Neural cell (in vitro differentiated cells): Measurements from ENCODE around the gene OR4F6. TPM values are rescaled to one million over a fixed set of nuclear protein-coding genes. Genes with fewer than 3 reads are reported as not detected.

Experiments
- H2AFZ ChIP-seq: fragments of 200-600, 300-800 bp; sonication (generic), shearing (Covaris generic); 2 replicates; pipeline ENCODE4 v1.6.0; 2014; ENCODE audit warnings: low read depth, mild to moderate bottlenecking, antibody characterized with exemption, low read length, moderate library complexity
- H3F3A ChIP-seq: fragments of 200-600 bp; shearing (Covaris generic); 2 replicates; pipeline ENCODE4 v1.6.1; 2016; ENCODE audit warnings: mild to moderate bottlenecking, moderate library complexity, mixed read lengths, antibody characterized with exemption, low read length; ENCODE audit not compliant: insufficient read depth, poor library complexity, severe bottlenecking
- H3K27ac ChIP-seq: fragments of 200-600, 300-800 bp; sonication (generic), shearing (Covaris generic); 2 replicates; pipeline ENCODE4 v1.5.1; 2014; ENCODE audit warnings: mild to moderate bottlenecking, low read length, moderate library complexity
- H3K27me3 ChIP-seq: fragments of 300-800, 200-600 bp; sonication (generic), shearing (Covaris generic); 2 replicates; pipeline ENCODE4 v1.6.0; 2014; ENCODE audit warnings: mild to moderate bottlenecking, low read depth, low read length, moderate library complexity; ENCODE audit not compliant: insufficient read depth
- H3K36me3 ChIP-seq: fragments of 300-800, 200-600 bp; sonication (generic), shearing (Covaris generic); 2 replicates; pipeline ENCODE4 v1.5.1; 2014; ENCODE audit warnings: mild to moderate bottlenecking, antibody characterized with exemption, low read length, moderate library complexity; ENCODE audit not compliant: insufficient read depth
- H3K4me2 ChIP-seq: fragments of 300-800, 200-600 bp; sonication (generic), shearing (Covaris generic); 2 replicates; pipeline ENCODE4 v1.6.0; 2014; ENCODE audit warnings: mild to moderate bottlenecking, low read length
- H3K4me3 ChIP-seq: fragments of 300-800, 200-600 bp; sonication (generic), shearing (Covaris generic); 2 replicates; pipeline ENCODE4 v1.5.1; 2014; ENCODE audit warnings: mild to moderate bottlenecking, low read length, moderate library complexity
- H3K79me2 ChIP-seq: fragments of 200-600 bp; shearing (Covaris generic); replicated peaks from 2 replicates; pipeline ENCODE4 v1.6.0; 2014; ENCODE audit warnings: mild to moderate bottlenecking, low read length, moderate library complexity; ENCODE audit not compliant: insufficient read depth
- H3K9ac ChIP-seq: fragments of 300-800, 200-600 bp; sonication (generic), shearing (Covaris generic); 2 replicates; pipeline ENCODE4 v1.6.1; 2016; ENCODE audit warnings: mild to moderate bottlenecking, low read length, mixed read lengths
- H3K9me2 ChIP-seq: fragments of 200-600 bp; shearing (Covaris generic); 2 replicates; pipeline ENCODE4 v1.6.1; 2016; ENCODE audit warnings: mild to moderate bottlenecking, low read length, mixed read lengths; ENCODE audit not compliant: insufficient read depth
- H3K9me3 ChIP-seq: fragments of 200-600, 300-800 bp; sonication (generic), shearing (Covaris generic); 2 replicates; pipeline ENCODE4 v1.6.1; 2016; ENCODE audit warnings: mild to moderate bottlenecking, mixed run types, low read length, moderate library complexity, mixed read lengths
- H4K20me1 ChIP-seq: fragments of 200-600 bp; shearing (Covaris generic); 2 replicates; pipeline ENCODE4 v1.6.1; 2016; ENCODE audit warnings: mild to moderate bottlenecking, mixed run types; ENCODE audit not compliant: insufficient read depth
- EP300 ChIP-seq: fragments of 450-650 bp; conservative IDR thresholded peaks from 2 replicates; pipeline ENCODE4 v1.6.1; 2014; ENCODE audit warnings: antibody characterized with exemption, mild to moderate bottlenecking, moderate library complexity; ENCODE audit not compliant: poor library complexity, severe bottlenecking
- EZH2 ChIP-seq: fragments of 200-600, 300-800 bp; shearing (Covaris generic), sonication (generic); IDR thresholded peaks from 2 replicates; pipeline ENCODE4 v1.6.1; 2014; ENCODE audit warnings: antibody characterized with exemption, low read length, borderline replicate concordance, mild to moderate bottlenecking; ENCODE audit not compliant: insufficient read depth, poor library complexity, severe bottlenecking
- MXI1 ChIP-seq: fragments of 450-650 bp; conservative IDR thresholded peaks from 2 replicates; pipeline ENCODE4 v1.6.1; 2014; ENCODE audit warnings: antibody characterized with exemption, mild to moderate bottlenecking; ENCODE audit not compliant: poor library complexity, severe bottlenecking
- POLR2AphosphoS5 ChIP-seq: IDR thresholded peaks from 2 replicates; pipeline ENCODE4 v1.6.1; 2012
- RAD21 ChIP-seq: fragments of 450-650 bp; conservative IDR thresholded peaks from 2 replicates; pipeline ENCODE4 v1.6.1; 2014; ENCODE audit warnings: antibody characterized with exemption, mild to moderate bottlenecking, moderate library complexity
- SMC3 ChIP-seq: fragments of 450-650 bp; conservative IDR thresholded peaks from 2 replicates; pipeline ENCODE4 v1.6.1; 2014; ENCODE audit warnings: antibody characterized with exemption, mild to moderate bottlenecking, moderate library complexity; ENCODE audit not compliant: poor library complexity
- TAF1 ChIP-seq: IDR thresholded peaks from 2 replicates; pipeline ENCODE4 v1.6.1; 2012; ENCODE audit warnings: low read depth
- polyA plus RNA-seq: library from polyadenylated mRNA; depleted of rRNA; stranded (reverse); fragments of >200 nt; gene quantifications from 2 replicates; pipeline ENCODE4 v1.2.3, GENCODE V29; 2014
- TF ChIP-seq, protein P1 (sequence below): fragments of 450-650 bp; IDR thresholded peaks from 2 replicates; pipeline ENCODE4 v1.5.1; 2014; ENCODE audit warnings: antibody characterized with exemption, mild to moderate bottlenecking, moderate library complexity; ENCODE audit not compliant: poor library complexity, severe bottlenecking
- TF ChIP-seq, protein P2 (sequence below): IDR thresholded peaks from 2 replicates; pipeline ENCODE4 v1.6.1; 2012; ENCODE audit warnings: borderline replicate concordance

OR4F6 gene
- polyA plus RNA-seq, 1 donor from 2014 or later, result not detected

DNA sequence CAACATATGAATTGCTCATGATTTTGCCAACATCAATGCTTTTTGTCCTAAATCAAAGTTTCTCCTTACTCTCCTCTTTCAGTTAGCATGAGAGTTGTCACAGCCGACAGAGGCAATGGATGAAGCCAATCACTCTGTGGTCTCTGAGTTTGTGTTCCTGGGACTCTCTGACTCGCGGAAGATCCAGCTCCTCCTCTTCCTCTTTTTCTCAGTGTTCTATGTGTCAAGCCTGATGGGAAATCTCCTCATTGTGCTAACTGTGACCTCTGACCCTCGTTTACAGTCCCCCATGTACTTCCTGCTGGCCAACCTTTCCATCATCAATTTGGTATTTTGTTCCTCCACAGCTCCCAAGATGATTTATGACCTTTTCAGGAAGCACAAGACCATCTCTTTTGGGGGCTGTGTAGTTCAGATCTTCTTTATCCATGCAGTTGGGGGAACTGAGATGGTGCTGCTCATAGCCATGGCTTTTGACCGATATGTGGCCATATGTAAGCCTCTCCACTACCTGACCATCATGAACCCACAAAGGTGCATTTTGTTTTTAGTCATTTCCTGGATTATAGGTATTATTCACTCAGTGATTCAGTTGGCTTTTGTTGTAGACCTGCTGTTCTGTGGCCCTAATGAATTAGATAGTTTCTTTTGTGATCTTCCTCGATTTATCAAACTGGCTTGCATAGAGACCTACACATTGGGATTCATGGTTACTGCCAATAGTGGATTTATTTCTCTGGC, 2.5 kb downstream of the OR4F6 start:
- Histone ChIP-seq H3K36me3 (no peaks in the 10 kb centered on the region), H3K9ac (no peak overlapping the region), H3K4me3 (no peak overlapping the region), H3K79me2 (no peaks in the 10 kb centered on the region), H3K4me2 (no peak overlapping the region), H3F3A (no peaks in the 10 kb centered on the region), H3K9me2 (no peaks in the 10 kb centered on the region), H4K20me1 (no peaks in the 10 kb centered on the region), H2AFZ (no peak overlapping the region), H3K9me3 (no peaks in the 10 kb centered on the region), H3K27me3 (no peaks in the 10 kb centered on the region), H3K27ac (no peak overlapping the region)
- TF ChIP-seq SMC3 (no peak), POLR2AphosphoS5 (no peak)
- TF ChIP-seq, protein P1, sequence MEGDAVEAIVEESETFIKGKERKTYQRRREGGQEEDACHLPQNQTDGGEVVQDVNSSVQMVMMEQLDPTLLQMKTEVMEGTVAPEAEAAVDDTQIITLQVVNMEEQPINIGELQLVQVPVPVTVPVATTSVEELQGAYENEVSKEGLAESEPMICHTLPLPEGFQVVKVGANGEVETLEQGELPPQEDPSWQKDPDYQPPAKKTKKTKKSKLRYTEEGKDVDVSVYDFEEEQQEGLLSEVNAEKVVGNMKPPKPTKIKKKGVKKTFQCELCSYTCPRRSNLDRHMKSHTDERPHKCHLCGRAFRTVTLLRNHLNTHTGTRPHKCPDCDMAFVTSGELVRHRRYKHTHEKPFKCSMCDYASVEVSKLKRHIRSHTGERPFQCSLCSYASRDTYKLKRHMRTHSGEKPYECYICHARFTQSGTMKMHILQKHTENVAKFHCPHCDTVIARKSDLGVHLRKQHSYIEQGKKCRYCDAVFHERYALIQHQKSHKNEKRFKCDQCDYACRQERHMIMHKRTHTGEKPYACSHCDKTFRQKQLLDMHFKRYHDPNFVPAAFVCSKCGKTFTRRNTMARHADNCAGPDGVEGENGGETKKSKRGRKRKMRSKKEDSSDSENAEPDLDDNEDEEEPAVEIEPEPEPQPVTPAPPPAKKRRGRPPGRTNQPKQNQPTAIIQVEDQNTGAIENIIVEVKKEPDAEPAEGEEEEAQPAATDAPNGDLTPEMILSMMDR, result no peak
- TF ChIP-seq, protein P2, sequence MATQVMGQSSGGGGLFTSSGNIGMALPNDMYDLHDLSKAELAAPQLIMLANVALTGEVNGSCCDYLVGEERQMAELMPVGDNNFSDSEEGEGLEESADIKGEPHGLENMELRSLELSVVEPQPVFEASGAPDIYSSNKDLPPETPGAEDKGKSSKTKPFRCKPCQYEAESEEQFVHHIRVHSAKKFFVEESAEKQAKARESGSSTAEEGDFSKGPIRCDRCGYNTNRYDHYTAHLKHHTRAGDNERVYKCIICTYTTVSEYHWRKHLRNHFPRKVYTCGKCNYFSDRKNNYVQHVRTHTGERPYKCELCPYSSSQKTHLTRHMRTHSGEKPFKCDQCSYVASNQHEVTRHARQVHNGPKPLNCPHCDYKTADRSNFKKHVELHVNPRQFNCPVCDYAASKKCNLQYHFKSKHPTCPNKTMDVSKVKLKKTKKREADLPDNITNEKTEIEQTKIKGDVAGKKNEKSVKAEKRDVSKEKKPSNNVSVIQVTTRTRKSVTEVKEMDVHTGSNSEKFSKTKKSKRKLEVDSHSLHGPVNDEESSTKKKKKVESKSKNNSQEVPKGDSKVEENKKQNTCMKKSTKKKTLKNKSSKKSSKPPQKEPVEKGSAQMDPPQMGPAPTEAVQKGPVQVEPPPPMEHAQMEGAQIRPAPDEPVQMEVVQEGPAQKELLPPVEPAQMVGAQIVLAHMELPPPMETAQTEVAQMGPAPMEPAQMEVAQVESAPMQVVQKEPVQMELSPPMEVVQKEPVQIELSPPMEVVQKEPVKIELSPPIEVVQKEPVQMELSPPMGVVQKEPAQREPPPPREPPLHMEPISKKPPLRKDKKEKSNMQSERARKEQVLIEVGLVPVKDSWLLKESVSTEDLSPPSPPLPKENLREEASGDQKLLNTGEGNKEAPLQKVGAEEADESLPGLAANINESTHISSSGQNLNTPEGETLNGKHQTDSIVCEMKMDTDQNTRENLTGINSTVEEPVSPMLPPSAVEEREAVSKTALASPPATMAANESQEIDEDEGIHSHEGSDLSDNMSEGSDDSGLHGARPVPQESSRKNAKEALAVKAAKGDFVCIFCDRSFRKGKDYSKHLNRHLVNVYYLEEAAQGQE, result no peak

DNA sequence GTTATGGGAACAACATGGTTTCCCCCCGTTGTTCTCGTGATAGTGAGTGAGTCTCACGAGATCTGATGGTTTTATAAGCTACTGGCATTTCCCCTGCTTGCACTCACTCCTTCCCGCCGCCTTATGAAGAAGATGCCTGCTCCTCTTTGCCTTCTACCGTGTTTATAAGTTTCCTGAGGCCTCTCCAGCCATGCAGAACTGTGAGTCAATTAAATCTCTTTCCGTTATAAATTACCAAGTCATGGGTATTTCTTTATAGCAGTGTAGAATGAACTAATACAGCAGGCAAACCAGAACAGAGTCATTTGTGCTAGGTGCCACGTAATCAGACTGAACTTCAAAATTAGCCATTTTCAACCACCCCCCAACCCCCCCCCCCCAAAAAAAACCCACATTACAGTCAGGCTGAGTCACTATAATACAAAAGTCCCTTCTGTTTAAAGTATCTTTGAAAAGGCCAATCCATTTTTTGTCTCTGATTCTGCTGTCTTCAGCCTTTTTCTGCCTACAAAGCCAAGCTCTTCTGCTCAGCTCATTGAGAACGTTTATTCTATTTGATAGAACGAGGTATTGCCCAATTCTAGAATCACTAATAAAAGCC, 4.1 kb downstream of the OR4F6 start:
- H2AFZ ChIP-seq, result no peak overlapping the region
- no peaks in the 10 kb centered on the region for H3K9me3 ChIP-seq
- no peaks in the 10 kb centered on the region for H3F3A ChIP-seq
- H3K9ac ChIP-seq, result no peak overlapping the region
- H3K36me3 ChIP-seq, result no peaks in the 10 kb centered on the region
- H3K4me3 ChIP-seq, result no peak overlapping the region
- no peaks in the 10 kb centered on the region for H3K9me2 ChIP-seq
- no peak for TF ChIP-seq EZH2
- TF ChIP-seq TAF1, result no peak
- no peak for TF ChIP-seq EP300
- TF ChIP-seq, protein P2, result no peak
- TF ChIP-seq, protein P1, result no peak
- no peak for TF ChIP-seq SMC3
- no peak for TF ChIP-seq POLR2AphosphoS5
- no peak for TF ChIP-seq RAD21
- TF ChIP-seq MXI1, result no peak
- no peak overlapping the region for H3K4me2 ChIP-seq
- no peaks in the 10 kb centered on the region for H3K79me2 ChIP-seq
- no peak overlapping the region for H3K27ac ChIP-seq
- H4K20me1 ChIP-seq, result no peaks in the 10 kb centered on the region
- H3K27me3 ChIP-seq, result no peaks in the 10 kb centered on the region
